GM19455 (cell line): ENCODE results near the gene GPR84.

ENCODE experiments used
- ATAC-seq: cut with Tn5 transposase; IDR thresholded peaks from one replicate; pipeline ENCODE4 v1.9.1; 2021; ENCODE audit not compliant: unreplicated experiment

The GPR84 gene

GRCh38 chr12:54374562-54375258 is 10.4 kb upstream of the GPR84 start:
- ATAC-seq = no peak

- no peak for ATAC-seq
Observed at GRCh38 chr12:54373649-54374561, 9.6 kb upstream of the GPR84 start.

- no peak for ATAC-seq
Observed at GRCh38 chr12:54372113-54372806, 8.0 kb upstream of the GPR84 start.

GRCh38 chr12:54371328-54372112 is 7.2 kb upstream of the GPR84 start:
- no peak for ATAC-seq

- ATAC-seq = peak; percentile 73
Observed at GRCh38 chr12:54370171-54370730, 6.0 kb upstream of the GPR84 start.

- ATAC-seq = no peak
Observed at GRCh38 chr12:54369597-54370131, 5.4 kb upstream of the GPR84 start.

- peak; percentile 74 for ATAC-seq
Observed at GRCh38 chr12:54368709-54369596, 4.7 kb upstream of the GPR84 start.

- peak; percentile 5 for ATAC-seq
Observed at GRCh38 chr12:54368025-54368708, 3.9 kb upstream of the GPR84 start.

- ATAC-seq = no peak
Observed at GRCh38 chr12:54363618-54364017, 668 bp downstream of the GPR84 start.

GRCh38 chr12:54363047-54363446 is 1.2 kb downstream of the GPR84 start:
- no peak for ATAC-seq

- no peak for ATAC-seq
Observed at GRCh38 chr12:54360717-54361456, 3.4 kb downstream of the GPR84 start.

- no peak for ATAC-seq
Observed at GRCh38 chr12:54359762-54360351, 4.4 kb downstream of the GPR84 start.

- peak; percentile 98 for ATAC-seq
Observed at GRCh38 chr12:54358945-54359761, 5.1 kb downstream of the GPR84 start.

GRCh38 chr12:54358191-54358944 is 5.9 kb downstream of the GPR84 start:
- ATAC-seq = no peak

GRCh38 chr12:54357506-54358190 is 6.6 kb downstream of the GPR84 start:
- no peak for ATAC-seq
